ENCODE data around the gene CALN1.
"Not testable (repeated sequence)": the region's sequence is repeated elsewhere in the genome, so short reads cannot be mapped to it uniquely, and the experiment has no call there.

CALN1 gene

GRCh38 chr7:71925663-71926062, 486.5 kb downstream of the CALN1 start:
- H2BK15ac ChIP-seq (ENCODE audit: low read depth, poor library complexity, severe bottlenecking), result no peak overlapping the region
- H3K4me2 ChIP-seq (ENCODE audit: low read length, poor library complexity, severe bottlenecking), result no peak overlapping the region
- no peak overlapping the region for H3K9ac ChIP-seq (ENCODE audit: low read length)
- H4K8ac ChIP-seq (ENCODE audit: low read length), result no peak overlapping the region
- H3K27me3 ChIP-seq (ENCODE audit: control insufficient read depth in 1 of 2, insufficient read depth in 1 of 2, low read length in 2 of 2), result no peaks in the 10 kb centered on the region
- H3K4me3 ChIP-seq (ENCODE audit: insufficient read depth in 1 of 2, low read depth in 1 of 2, low read length in 2 of 2), result no peak overlapping the region
- H3K79me1 ChIP-seq (replicated peaks; ENCODE audit: low read length, poor library complexity, severe bottlenecking), result no peaks in the 10 kb centered on the region
- no peaks in the 10 kb centered on the region for H3K4me1 ChIP-seq (ENCODE audit: control insufficient read depth, insufficient read depth, low read depth, low read length)
- H3K18ac ChIP-seq (ENCODE audit: low read depth in 1 of 2, low read length in 2 of 2), result no peak overlapping the region
- peaks cover 19% of the 10 kb centered on the region for H3K9me3 ChIP-seq (ENCODE audit: control insufficient read depth, low read length)
- no peak overlapping the region for H2AFZ ChIP-seq (ENCODE audit: low read depth, low read length)
- no peak overlapping the region for H2BK5ac ChIP-seq (ENCODE audit: low read depth, low read length, poor library complexity, severe bottlenecking)
- no peak for DNase-seq
- H3K23ac ChIP-seq (ENCODE audit: low read length in 2 of 2), result no peak overlapping the region
- no peak overlapping the region for H2AK5ac ChIP-seq (ENCODE audit: low read length, severe bottlenecking)
- no peak overlapping the region for H3K4ac ChIP-seq (ENCODE audit: low read depth in 1 of 2, low read length in 2 of 2)
- no peaks in the 10 kb centered on the region for H3K36me3 ChIP-seq (ENCODE audit: control insufficient read depth in 1 of 2, insufficient read depth in 2 of 2, low read depth in 1 of 2, low read length in 2 of 2)
- no peak overlapping the region for H2BK120ac ChIP-seq (ENCODE audit: low read depth, low read length)
- H3K14ac ChIP-seq (ENCODE audit: low read length in 2 of 2), result no peak overlapping the region
- no peak overlapping the region for H2BK12ac ChIP-seq (ENCODE audit: low read length in 2 of 2)
- 20% methylated on average over 7 of the region's 7 CpGs for WGBS
- no peak overlapping the region for H3K27ac ChIP-seq (ENCODE audit: low read length, poor library complexity, severe bottlenecking)
- H4K91ac ChIP-seq (ENCODE audit: low read length), result no peak overlapping the region

- not testable (repeated sequence) for H2AFZ ChIP-seq (ENCODE audit: low read depth, low read length); H3K27me3 ChIP-seq (ENCODE audit: control insufficient read depth in 1 of 2, insufficient read depth in 1 of 2, low read length in 2 of 2); H3K4me3 ChIP-seq (ENCODE audit: insufficient read depth in 1 of 2, low read depth in 1 of 2, low read length in 2 of 2); H3K18ac ChIP-seq (ENCODE audit: low read depth in 1 of 2, low read length in 2 of 2); H3K9me3 ChIP-seq (ENCODE audit: control insufficient read depth, low read length); H3K23ac ChIP-seq (ENCODE audit: low read length in 2 of 2); H3K27ac ChIP-seq (ENCODE audit: low read length, poor library complexity, severe bottlenecking); H2BK15ac ChIP-seq (ENCODE audit: low read depth, poor library complexity, severe bottlenecking); H2AK5ac ChIP-seq (ENCODE audit: low read length, severe bottlenecking); H4K91ac ChIP-seq (ENCODE audit: low read length); H3K4me1 ChIP-seq (ENCODE audit: control insufficient read depth, insufficient read depth, low read depth, low read length); H2BK5ac ChIP-seq (ENCODE audit: low read depth, low read length, poor library complexity, severe bottlenecking); H3K79me1 ChIP-seq (replicated peaks; ENCODE audit: low read length, poor library complexity, severe bottlenecking); DNase-seq; H3K4ac ChIP-seq (ENCODE audit: low read depth in 1 of 2, low read length in 2 of 2); H4K8ac ChIP-seq (ENCODE audit: low read length); H3K4me2 ChIP-seq (ENCODE audit: low read length, poor library complexity, severe bottlenecking); H3K14ac ChIP-seq (ENCODE audit: low read length in 2 of 2); H2BK120ac ChIP-seq (ENCODE audit: low read depth, low read length); H2BK12ac ChIP-seq (ENCODE audit: low read length in 2 of 2); H3K9ac ChIP-seq (ENCODE audit: low read length); H3K36me3 ChIP-seq (ENCODE audit: control insufficient read depth in 1 of 2, insufficient read depth in 2 of 2, low read depth in 1 of 2, low read length in 2 of 2)
- WGBS, result 56% methylated on average over 3 of the region's 4 CpGs
These were observed 497.9 kb downstream of the CALN1 start for GRCh38 chr7:71914204-71914603.

GRCh38 chr7:71912476-71912875, 499.7 kb downstream of the CALN1 start:
- WGBS, result 77% methylated on average over 3 of the region's 4 CpGs

GRCh38 chr7:71911051-71911450, 501.1 kb downstream of the CALN1 start:
- Histone ChIP-seq H3K4me2 (ENCODE audit: low read length, poor library complexity, severe bottlenecking) (no peak overlapping the region), H2AFZ (ENCODE audit: low read depth, low read length) (no peak overlapping the region), H2BK12ac (ENCODE audit: low read length in 2 of 2) (no peak overlapping the region), H2BK15ac (ENCODE audit: low read depth, poor library complexity, severe bottlenecking) (no peak overlapping the region), H3K36me3 (ENCODE audit: control insufficient read depth in 1 of 2, insufficient read depth in 2 of 2, low read depth in 1 of 2, low read length in 2 of 2) (no peaks in the 10 kb centered on the region), H3K18ac (ENCODE audit: low read depth in 1 of 2, low read length in 2 of 2) (no peak overlapping the region), H3K9me3 (ENCODE audit: control insufficient read depth, low read length) (peaks cover 6% of the 10 kb centered on the region), H4K8ac (ENCODE audit: low read length) (no peak overlapping the region), H2BK5ac (ENCODE audit: low read depth, low read length, poor library complexity, severe bottlenecking) (no peak overlapping the region), H3K23ac (ENCODE audit: low read length in 2 of 2) (no peak overlapping the region), H3K27me3 (ENCODE audit: control insufficient read depth in 1 of 2, insufficient read depth in 1 of 2, low read length in 2 of 2) (no peaks in the 10 kb centered on the region), H3K4ac (ENCODE audit: low read depth in 1 of 2, low read length in 2 of 2) (no peak overlapping the region), H2BK120ac (ENCODE audit: low read depth, low read length) (no peak overlapping the region), H3K27ac (ENCODE audit: low read length, poor library complexity, severe bottlenecking) (no peak overlapping the region), H3K14ac (ENCODE audit: low read length in 2 of 2) (no peak overlapping the region), H3K9ac (ENCODE audit: low read length) (no peak overlapping the region), H2AK5ac (ENCODE audit: low read length, severe bottlenecking) (no peak overlapping the region), H3K4me3 (ENCODE audit: insufficient read depth in 1 of 2, low read depth in 1 of 2, low read length in 2 of 2) (no peak overlapping the region), H3K79me1 (replicated peaks; ENCODE audit: low read length, poor library complexity, severe bottlenecking) (no peaks in the 10 kb centered on the region), H3K4me1 (ENCODE audit: control insufficient read depth, insufficient read depth, low read depth, low read length) (no peaks in the 10 kb centered on the region), H4K91ac (ENCODE audit: low read length) (no peak overlapping the region)
- WGBS, result 72% methylated on average over 5 of the region's 5 CpGs
- DNase-seq, result no peak

More at GRCh38 chr7:71912476-71912875, 499.7 kb downstream of the CALN1 start:
- Histone ChIP-seq H2BK15ac (ENCODE audit: low read depth, poor library complexity, severe bottlenecking) (no peak overlapping the region), H3K9me3 (ENCODE audit: control insufficient read depth, low read length) (peaks cover 6% of the 10 kb centered on the region), H3K4me1 (ENCODE audit: control insufficient read depth, insufficient read depth, low read depth, low read length) (no peaks in the 10 kb centered on the region), H3K79me1 (replicated peaks; ENCODE audit: low read length, poor library complexity, severe bottlenecking) (no peaks in the 10 kb centered on the region), H3K9ac (ENCODE audit: low read length) (no peak overlapping the region), H3K27me3 (ENCODE audit: control insufficient read depth in 1 of 2, insufficient read depth in 1 of 2, low read length in 2 of 2) (no peaks in the 10 kb centered on the region), H2AFZ (ENCODE audit: low read depth, low read length) (no peak overlapping the region), H4K8ac (ENCODE audit: low read length) (no peak overlapping the region), H3K18ac (ENCODE audit: low read depth in 1 of 2, low read length in 2 of 2) (no peak overlapping the region), H3K36me3 (ENCODE audit: control insufficient read depth in 1 of 2, insufficient read depth in 2 of 2, low read depth in 1 of 2, low read length in 2 of 2) (no peaks in the 10 kb centered on the region), H2BK120ac (ENCODE audit: low read depth, low read length) (no peak overlapping the region), H3K23ac (ENCODE audit: low read length in 2 of 2) (no peak overlapping the region), H3K27ac (ENCODE audit: low read length, poor library complexity, severe bottlenecking) (no peak overlapping the region), H2BK12ac (ENCODE audit: low read length in 2 of 2) (no peak overlapping the region), H2BK5ac (ENCODE audit: low read depth, low read length, poor library complexity, severe bottlenecking) (no peak overlapping the region), H2AK5ac (ENCODE audit: low read length, severe bottlenecking) (no peak overlapping the region), H4K91ac (ENCODE audit: low read length) (no peak overlapping the region), H3K4me2 (ENCODE audit: low read length, poor library complexity, severe bottlenecking) (no peak overlapping the region), H3K4ac (ENCODE audit: low read depth in 1 of 2, low read length in 2 of 2) (no peak overlapping the region), H3K14ac (ENCODE audit: low read length in 2 of 2) (no peak overlapping the region), H3K4me3 (ENCODE audit: insufficient read depth in 1 of 2, low read depth in 1 of 2, low read length in 2 of 2) (no peak overlapping the region)
- DNase-seq, result no peak
